OCI-LY1 (cell line): ENCODE results near the gene TTC27.

Experiments
- H2AFZ ChIP-seq: fragments of 200-600 bp; sonication (generic), shearing (Covaris generic); 2 replicates; pipeline ENCODE4 v1.6.0; 2014; ENCODE audit warnings: antibody characterized with exemption, mild to moderate bottlenecking, low read length
- H3F3A ChIP-seq: fragments of 200-600 bp; sonication (generic), shearing (Covaris generic); 2 replicates; pipeline ENCODE4 v1.6.0; 2014; ENCODE audit warnings: mild to moderate bottlenecking, antibody characterized with exemption, low read length, moderate library complexity; ENCODE audit not compliant: insufficient read depth
- H3K27ac ChIP-seq: fragments of 200-600 bp; sonication (generic); 2 replicates; pipeline ENCODE4 v1.5.1; 2014; ENCODE audit warnings: low read length, mixed run types, mild to moderate bottlenecking, low read depth; ENCODE audit not compliant: poor library complexity, severe bottlenecking
- H3K27me3 ChIP-seq: fragments of 200-600 bp; sonication (generic); 2 replicates; pipeline ENCODE4 v1.6.0; 2014; ENCODE audit warnings: antibody characterized with exemption, mild to moderate bottlenecking, low read length, moderate library complexity; ENCODE audit not compliant: insufficient read depth
- H3K36me3 ChIP-seq: fragments of 200-600 bp; sonication (generic); 2 replicates; pipeline ENCODE4 v1.6.1; 2014; ENCODE audit warnings: mild to moderate bottlenecking, antibody characterized with exemption, low read length, moderate library complexity, mixed read lengths; ENCODE audit not compliant: insufficient read depth
- H3K4me1 ChIP-seq: fragments of 200-600 bp; sonication (generic); 2 replicates; pipeline ENCODE4 v1.5.1; 2014; ENCODE audit warnings: mild to moderate bottlenecking, low read length, moderate library complexity; ENCODE audit not compliant: insufficient read depth, severe bottlenecking
- H3K4me2 ChIP-seq: fragments of 200-600 bp; sonication (generic), shearing (Covaris generic); 2 replicates; pipeline ENCODE4 v1.6.1; 2014; ENCODE audit warnings: low read length
- H3K4me3 ChIP-seq: fragments of 200-600 bp; sonication (generic); 2 replicates; pipeline ENCODE4 v1.5.1; 2014; ENCODE audit warnings: low read length, low read depth, mild to moderate bottlenecking, mixed read lengths; ENCODE audit not compliant: poor library complexity, severe bottlenecking
- H3K79me2 ChIP-seq: fragments of 200-600 bp; shearing (Covaris generic); 2 replicates; pipeline ENCODE4 v1.6.1; 2016; ENCODE audit warnings: mixed run types, low read length, mixed read lengths; ENCODE audit not compliant: insufficient read depth
- H3K9ac ChIP-seq: fragments of 200-600 bp; sonication (generic), shearing (Covaris generic); 2 replicates; pipeline ENCODE4 v1.6.1; 2014; ENCODE audit warnings: mild to moderate bottlenecking, low read length, mixed read lengths
- H3K9me2 ChIP-seq: fragments of 200-600 bp; sonication (generic), shearing (Covaris generic); 2 replicates; pipeline ENCODE4 v1.6.1; 2014; ENCODE audit warnings: low read depth, mild to moderate bottlenecking, low read length, mixed read lengths
- H3K9me3 ChIP-seq: fragments of 200-600 bp; shearing (Covaris generic); 2 replicates; pipeline ENCODE4 v1.6.1; 2014; ENCODE audit warnings: low read length, mixed read lengths
- H4K20me1 ChIP-seq: fragments of 200-600 bp; sonication (generic), shearing (Covaris generic); 2 replicates; pipeline ENCODE4 v1.6.0; 2016; ENCODE audit warnings: mild to moderate bottlenecking, low read length; ENCODE audit not compliant: insufficient read depth
- EZH2 ChIP-seq: fragments of 200-600 bp; sonication (generic), shearing (Covaris generic); IDR thresholded peaks from 2 replicates; pipeline ENCODE4 v1.8.0; 2017; ENCODE audit warnings: borderline replicate concordance, mixed run types, mild to moderate bottlenecking, antibody characterized with exemption, low read length, moderate library complexity, mixed read lengths
- TF ChIP-seq, protein P1 (sequence below): fragments of 200-600 bp; sonication (generic), shearing (Covaris generic); IDR thresholded peaks from 2 replicates; pipeline ENCODE4 v1.5.1; 2017; ENCODE audit warnings: mild to moderate bottlenecking, antibody characterized with exemption, low read length, moderate library complexity, mixed read lengths

Gene TTC27

GRCh38 chr2:32647180-32647651, 19.4 kb downstream of the TTC27 start:
- Histone ChIP-seq H3K36me3 (peaks cover 48% of the 10 kb centered on the region), H3K79me2 (no peaks in the 10 kb centered on the region), H3K9ac (no peak overlapping the region), H2AFZ (no peak overlapping the region), H4K20me1 (no peaks in the 10 kb centered on the region), H3F3A (no peaks in the 10 kb centered on the region), H3K4me1 (no peaks in the 10 kb centered on the region), H3K9me2 (no peaks in the 10 kb centered on the region), H3K9me3 (no peaks in the 10 kb centered on the region), H3K4me2 (no peak overlapping the region), H3K27me3 (no peaks in the 10 kb centered on the region), H3K4me3 (no peak overlapping the region), H3K27ac (no peak overlapping the region)
- TF ChIP-seq EZH2: no peak
- TF ChIP-seq, protein P1, sequence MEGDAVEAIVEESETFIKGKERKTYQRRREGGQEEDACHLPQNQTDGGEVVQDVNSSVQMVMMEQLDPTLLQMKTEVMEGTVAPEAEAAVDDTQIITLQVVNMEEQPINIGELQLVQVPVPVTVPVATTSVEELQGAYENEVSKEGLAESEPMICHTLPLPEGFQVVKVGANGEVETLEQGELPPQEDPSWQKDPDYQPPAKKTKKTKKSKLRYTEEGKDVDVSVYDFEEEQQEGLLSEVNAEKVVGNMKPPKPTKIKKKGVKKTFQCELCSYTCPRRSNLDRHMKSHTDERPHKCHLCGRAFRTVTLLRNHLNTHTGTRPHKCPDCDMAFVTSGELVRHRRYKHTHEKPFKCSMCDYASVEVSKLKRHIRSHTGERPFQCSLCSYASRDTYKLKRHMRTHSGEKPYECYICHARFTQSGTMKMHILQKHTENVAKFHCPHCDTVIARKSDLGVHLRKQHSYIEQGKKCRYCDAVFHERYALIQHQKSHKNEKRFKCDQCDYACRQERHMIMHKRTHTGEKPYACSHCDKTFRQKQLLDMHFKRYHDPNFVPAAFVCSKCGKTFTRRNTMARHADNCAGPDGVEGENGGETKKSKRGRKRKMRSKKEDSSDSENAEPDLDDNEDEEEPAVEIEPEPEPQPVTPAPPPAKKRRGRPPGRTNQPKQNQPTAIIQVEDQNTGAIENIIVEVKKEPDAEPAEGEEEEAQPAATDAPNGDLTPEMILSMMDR: no peak

DNA sequence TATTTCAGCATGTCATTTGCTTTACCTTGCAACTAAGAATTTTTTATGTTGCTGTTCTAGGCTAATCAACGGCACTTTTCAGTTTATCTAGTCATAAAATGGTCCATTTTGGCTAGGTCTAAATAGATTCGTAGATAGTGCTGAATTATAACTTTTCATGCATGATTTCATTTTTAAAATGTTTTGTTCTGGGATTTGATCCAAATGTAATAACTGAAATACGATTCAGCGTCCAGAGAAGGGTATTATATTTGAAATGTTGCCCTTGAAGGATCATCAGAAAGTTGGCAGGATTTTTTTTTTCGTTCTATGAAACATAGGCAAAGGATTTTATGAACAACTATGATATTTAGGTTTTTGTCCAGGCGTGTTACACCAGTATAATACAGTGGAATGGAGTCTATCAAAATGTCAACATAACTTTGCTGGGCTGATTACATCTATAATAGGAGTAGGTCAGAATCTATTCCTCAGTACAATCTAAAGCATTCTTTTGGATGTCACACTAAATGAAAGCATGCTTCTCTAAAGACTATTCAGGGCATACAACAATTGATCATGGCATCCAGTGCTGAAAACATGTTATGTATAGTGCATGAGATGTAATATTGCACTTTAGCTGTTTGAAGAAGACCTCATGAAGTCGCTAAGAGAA, 24.8 kb downstream of the TTC27 start:
- Histone ChIP-seq H3K9me3 (no peaks in the 10 kb centered on the region), H3K9me2 (no peaks in the 10 kb centered on the region), H3K27ac (no peak overlapping the region), H3F3A (no peaks in the 10 kb centered on the region), H3K4me2 (no peak overlapping the region), H3K4me3 (no peak overlapping the region), H3K36me3 (peaks cover 40% of the 10 kb centered on the region), H3K27me3 (no peaks in the 10 kb centered on the region), H3K79me2 (no peaks in the 10 kb centered on the region), H3K9ac (no peak overlapping the region), H2AFZ (no peak overlapping the region), H3K4me1 (no peaks in the 10 kb centered on the region), H4K20me1 (no peaks in the 10 kb centered on the region)
- TF ChIP-seq, protein P1: no peak
- no peak for TF ChIP-seq EZH2

DNA sequence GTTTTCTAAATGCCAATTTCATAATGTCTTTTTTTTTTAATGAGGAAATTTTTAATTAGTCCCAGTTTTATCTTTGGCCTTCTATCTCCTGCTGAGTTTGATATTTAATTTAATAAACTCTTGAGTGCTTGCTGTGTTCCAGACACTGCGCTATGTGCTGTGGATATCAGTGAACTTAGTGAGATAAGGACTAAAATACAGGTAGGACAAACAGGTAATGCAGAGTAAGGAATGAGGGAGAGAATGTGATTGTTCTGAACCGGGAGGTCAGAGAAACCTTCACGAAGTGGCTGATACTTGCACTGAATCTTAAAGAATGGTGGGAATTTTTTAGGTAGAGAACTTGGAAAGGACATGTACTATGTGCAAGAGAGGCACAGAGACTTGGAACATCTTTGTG, 28.2 kb downstream of the TTC27 start:
- H3K79me2 ChIP-seq: no peaks in the 10 kb centered on the region
- TF ChIP-seq EZH2: no peak
- TF ChIP-seq, protein P1: no peak
- H3K9ac ChIP-seq: no peak overlapping the region
- no peaks in the 10 kb centered on the region for H4K20me1 ChIP-seq
- no peak overlapping the region for H3K27ac ChIP-seq
- no peaks in the 10 kb centered on the region for H3K9me2 ChIP-seq
- no peaks in the 10 kb centered on the region for H3K4me1 ChIP-seq
- no peaks in the 10 kb centered on the region for H3F3A ChIP-seq
- no peaks in the 10 kb centered on the region for H3K27me3 ChIP-seq
- H3K4me3 ChIP-seq: no peak overlapping the region
- H3K9me3 ChIP-seq: no peaks in the 10 kb centered on the region
- H3K36me3 ChIP-seq: peaks cover 38% of the 10 kb centered on the region
- H2AFZ ChIP-seq: no peak overlapping the region
- H3K4me2 ChIP-seq: no peak overlapping the region
